Fibroblast of skin of right quadriceps (primary cell): ENCODE data around the gene RHBDD1.
A peak's percentile ranks its signal among the peaks of the same experiment; 100 is the strongest.

Experiments
- DNase-seq: peaks from one replicate; pipeline ENCODE4 v3.0.0-alpha.2; 2013

RHBDD1 gene

DNA sequence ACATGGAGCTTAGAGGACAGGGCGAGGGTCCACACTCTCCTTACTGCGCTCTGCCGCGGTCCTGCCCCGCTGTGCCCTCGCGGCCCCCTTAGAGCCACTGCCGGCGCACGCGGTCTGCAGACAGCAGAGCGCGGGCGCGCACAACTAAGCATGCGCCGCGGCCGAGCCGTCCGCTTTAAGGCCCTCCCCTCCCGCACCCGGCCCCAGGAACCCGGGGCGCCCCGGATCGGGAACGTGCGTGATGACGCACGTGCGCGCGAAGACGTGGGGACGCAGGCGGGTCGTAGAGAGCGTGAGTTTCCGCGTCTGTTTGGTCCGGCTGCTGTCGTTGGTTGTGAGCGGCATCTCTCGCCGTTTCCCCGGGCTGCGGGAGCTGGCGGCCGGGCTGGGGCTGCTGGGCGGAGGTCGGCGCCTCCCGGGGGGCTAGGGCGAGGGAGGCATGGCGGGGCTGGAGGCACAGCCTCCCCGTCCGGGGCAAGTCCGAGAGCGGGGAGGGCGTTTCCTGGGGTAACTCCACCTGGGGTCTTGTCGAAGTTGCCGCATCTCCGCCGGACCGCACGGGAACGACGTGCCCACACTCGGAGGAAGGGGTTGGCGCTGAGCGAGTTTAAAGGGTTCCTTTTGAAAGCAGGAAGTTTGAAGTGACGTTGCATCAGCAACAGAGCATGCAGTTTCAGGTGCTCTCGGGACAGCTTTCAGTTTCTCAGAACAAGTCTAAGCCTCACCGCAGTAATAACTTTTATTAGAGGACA is at the start of gene RHBDD1:
Gene RHBDD1, plus strand, starts transcription at position 259 of the 752 bp plus-strand sequence. CDS start 28,640 bp downstream, outside the sequence.
- DNase-seq, result peak; percentile 97

DNA sequence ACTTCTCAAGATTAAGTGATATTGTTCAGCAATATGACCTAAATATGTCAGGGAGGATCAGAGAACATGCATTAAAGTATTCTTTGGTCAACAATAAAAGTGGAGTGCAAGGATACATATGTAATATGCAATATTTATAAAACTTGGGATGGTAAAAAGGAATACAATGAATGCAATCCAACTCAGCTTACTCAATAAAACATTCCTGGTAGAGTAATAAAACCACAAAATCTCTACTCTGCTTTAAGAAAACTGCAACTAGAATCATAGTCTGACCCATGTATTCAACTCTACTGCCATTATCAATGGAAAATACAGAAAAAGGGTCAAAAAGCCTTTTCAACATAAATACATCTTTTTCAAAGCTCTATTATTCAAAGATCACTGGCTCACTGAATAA is 47.8 kb upstream of the RHBDD1 start:
- DNase-seq, result no peak

DNA sequence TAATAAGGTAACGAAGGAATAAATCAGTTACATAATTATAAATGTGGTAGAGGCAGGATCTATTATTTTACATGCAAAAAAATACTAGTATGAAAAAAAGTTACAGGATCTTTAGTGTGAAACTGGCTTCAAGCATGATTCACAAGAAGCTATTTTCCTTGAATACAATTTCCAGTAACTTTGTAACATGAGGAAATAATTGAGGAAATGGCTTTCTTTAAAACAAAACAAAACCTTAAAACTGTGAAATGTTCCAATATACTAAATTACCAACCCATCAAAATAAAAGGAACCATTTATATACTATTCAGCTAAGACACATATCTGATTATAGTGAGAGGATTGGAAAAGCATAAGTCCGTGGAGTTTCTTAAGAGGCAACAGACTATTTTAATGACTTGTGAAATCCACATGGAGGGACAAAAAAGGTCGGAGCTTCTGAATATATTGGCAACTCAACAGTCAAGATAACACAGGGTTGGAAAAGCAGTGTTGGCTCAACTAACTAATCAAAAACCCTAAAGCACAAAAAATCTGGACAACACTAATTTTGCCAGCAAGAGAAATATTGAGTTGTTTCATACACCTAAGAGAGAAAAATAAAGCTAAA is 46.9 kb upstream of the RHBDD1 start:
- DNase-seq, result no peak

- DNase-seq, result no peak
These were observed 45.8 kb upstream of the RHBDD1 start for GRCh38 chr2:226790011-226790410.

- no peak for DNase-seq
These were observed 45.4 kb upstream of the RHBDD1 start for GRCh38 chr2:226790431-226790830.

DNA sequence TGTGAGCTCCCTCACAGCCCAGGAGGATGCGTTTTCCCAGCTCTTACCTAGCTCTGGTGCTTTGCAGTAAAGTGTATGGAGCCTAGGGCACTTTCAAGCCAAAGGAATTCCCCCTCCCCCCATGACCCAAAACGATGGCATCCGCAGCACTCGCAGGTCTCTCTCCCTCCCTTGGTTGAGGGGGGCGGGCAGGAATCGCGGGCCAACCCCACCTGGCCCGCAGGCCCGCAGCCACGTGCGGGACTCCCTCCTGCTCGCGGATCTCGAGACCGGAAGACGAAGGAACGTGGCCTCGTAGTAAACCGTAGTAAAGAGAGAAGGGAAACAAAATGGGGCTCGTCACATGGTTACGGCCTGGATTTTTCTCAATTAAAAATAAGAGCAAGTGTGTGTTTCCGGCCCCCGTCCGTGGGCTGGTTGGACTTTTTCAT is 44.8 kb upstream of the RHBDD1 start:
- DNase-seq, result peak; percentile 65

GRCh38 chr2:226791487-226792081 is 44.3 kb upstream of the RHBDD1 start:
- peak; percentile 86 for DNase-seq

DNA sequence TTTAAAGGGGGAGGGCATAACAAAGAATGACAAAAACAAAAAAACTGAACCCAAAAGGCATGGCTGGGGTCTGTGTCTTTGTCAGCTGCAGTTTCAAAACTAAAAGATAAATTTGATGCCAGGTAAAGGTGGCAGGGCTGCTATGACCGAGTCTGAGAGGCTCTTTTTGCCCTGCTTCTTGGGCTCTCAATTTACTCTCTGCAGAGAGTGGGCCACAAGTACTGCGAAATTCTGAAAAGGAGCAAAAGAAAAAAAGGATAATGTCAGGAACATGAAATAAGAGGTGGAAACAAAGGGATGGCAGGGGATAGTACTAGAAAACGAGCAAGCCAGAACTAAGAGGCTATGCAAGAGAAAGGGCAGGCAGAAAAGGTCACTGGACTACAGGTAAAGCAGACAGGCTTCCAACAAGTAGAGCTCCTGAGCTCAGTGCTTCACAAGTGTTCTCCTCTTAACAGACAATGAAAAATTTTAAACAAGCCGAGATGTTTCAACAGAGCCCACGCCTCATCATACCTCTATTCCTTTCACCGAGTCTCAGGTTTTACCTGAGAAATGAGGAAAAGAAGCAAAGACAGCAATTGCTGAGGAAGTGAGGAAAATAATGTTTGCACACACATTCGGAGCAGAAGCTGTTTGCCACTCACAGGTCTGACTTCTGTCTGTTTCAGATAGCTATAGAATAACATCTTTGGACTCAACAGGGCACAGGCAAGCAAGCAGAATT is 43.5 kb upstream of the RHBDD1 start:
- DNase-seq, result no peak

DNA sequence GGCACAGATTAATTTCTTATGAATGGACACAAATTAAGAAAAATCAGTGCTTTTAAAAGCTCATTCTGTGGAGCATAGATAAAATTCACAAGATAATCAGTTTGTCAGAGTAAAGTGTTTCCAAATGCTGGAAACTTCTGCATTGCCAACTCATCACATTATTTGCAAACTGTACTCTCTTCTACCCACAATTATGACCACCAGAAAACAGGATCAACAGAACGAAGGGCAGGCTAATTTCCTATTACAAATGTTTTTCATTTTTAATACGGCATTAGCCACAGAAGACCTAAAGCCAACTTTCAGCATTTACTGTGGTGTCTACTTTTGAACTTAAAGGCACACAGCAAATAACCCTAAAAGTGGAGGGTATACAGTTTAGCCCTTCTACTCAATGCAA is 42.2 kb upstream of the RHBDD1 start:
- no peak for DNase-seq

GRCh38 chr2:226794196-226794661 is 41.6 kb upstream of the RHBDD1 start:
- no peak for DNase-seq

DNA sequence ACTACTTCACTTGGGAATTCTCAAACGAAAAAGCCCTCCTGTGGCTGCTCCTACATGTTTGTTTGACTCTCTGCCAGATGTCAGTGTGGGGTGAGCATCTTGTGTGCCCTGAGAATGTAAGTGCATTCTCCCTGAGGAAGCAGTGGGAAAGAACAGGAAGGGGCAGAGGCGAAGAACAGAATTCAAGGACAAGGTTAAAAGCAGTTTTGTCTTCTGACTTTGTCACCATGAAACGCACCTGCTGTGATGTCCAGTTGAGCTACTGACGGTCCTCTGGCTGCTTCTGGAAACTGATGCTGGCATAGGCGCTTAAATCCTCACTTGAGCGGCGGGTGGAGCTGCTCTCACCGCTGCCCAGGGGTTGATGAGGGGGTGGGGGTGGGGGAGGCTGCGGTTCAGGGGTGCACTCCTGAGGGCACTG is 41.1 kb upstream of the RHBDD1 start:
- DNase-seq, result peak; percentile 71

DNA sequence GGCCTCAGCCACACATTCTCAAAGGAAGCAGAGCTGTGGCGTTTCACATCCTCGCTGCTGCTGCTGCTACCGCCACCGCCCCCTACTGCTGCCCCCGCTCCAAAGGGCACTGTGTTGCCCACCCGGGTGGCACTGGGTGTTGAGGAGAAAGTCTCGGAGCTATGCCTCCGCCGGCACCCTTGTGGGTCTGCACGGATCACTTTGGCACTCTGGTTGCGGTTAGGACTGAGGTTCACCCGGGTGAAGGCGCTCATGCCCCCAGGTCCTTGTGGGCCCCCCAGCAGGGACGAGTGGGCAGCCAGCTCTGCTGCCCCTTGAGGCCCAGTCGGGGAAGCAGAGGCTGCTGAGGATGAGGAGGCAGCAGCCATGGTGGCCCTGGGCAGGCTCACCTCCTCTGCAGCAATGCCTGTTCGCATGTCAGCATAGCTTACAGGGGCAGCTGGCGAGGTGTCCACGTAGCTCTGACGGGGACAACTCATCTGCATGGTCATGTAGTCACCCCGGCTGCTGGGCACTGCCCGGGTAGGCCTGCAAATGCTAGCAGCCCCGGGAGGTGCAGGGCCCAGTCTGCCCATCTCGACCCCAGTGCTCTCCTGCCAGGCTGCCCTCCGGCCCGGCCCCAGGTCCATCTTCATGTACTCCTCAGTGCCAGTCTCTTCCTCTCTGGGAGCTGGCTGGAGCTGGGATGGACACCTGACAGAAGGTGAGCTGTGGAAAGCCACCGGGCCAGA is 40.4 kb upstream of the RHBDD1 start:
- DNase-seq, result no peak

DNA sequence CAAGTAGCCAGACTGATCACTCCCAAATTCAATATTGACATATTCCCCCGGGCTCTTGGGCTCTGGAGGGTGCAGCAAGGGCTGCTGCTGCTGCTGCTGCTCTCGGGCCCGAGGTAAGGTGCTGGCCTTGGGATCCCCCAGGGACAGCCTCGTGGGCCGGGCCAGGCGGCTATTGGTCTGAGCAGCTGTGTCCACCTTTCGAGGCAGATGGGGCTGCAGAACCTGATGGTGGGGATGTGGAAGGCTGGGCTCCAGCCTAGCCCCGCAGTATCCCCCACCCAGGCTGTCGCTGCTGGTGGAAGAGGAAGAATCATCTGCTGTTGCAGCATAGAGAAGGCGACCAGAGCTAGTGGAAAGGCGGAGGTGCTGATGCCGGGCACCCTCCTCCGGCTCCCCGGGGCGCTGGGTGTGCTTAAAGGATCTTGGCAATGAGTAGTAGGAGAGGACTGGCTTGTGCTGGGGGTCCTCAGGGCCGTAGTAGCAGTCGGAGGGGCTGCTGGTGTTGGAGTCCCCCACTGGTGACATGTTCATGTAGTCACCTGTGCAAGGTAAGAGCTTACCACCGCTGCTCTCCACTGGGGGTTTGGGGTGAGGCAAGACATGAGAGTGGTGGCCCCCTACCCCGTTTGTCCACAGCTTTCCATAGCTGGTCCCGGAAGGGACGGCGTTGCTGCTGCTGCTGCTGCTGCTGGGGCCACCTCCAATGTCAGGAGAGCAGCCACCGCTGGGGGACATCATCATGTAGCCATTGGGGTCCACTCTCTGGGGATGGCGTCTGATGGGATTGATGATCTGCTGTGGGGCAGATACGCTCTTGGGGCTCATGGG is 39.6 kb upstream of the RHBDD1 start:
- DNase-seq, result no peak

- DNase-seq, result no peak
These were observed 39.0 kb upstream of the RHBDD1 start for GRCh38 chr2:226796840-226797288.

DNA sequence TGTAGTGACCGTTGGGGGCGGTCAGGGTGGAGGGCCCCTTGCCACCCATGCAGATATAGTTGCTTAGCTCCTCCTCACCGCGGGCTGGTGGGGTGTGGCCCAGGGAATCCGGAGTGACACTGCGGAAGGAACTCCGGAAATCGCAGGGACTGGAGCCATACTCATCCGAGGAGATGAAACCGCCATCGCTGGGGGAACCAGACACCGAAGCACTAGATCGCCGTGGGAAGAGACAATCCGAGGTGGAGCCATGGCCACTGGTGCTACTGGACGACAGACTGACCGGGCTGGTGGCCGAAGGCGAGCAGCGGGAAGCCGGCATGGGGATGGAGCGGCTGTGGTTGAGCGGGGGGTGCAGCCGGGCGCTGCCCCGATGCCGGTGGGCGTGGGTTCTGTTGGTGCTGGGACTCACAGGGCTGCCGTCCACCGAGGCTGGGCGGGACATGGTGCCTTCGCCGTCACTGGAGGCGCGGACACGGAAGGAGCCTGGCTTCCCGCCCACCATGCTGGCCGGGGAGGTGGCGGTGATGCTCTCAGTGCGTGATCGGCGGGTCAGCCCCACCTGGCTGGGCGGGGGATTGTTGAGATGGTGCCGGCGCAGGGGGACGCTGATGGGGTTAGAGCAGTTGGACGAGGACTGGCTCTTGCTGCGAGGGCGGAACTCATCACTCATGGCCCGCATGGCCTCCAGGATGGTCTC is 38.4 kb upstream of the RHBDD1 start:
- no peak for DNase-seq

GRCh38 chr2:226797989-226798421 is 37.8 kb upstream of the RHBDD1 start:
- DNase-seq, result no peak

DNA sequence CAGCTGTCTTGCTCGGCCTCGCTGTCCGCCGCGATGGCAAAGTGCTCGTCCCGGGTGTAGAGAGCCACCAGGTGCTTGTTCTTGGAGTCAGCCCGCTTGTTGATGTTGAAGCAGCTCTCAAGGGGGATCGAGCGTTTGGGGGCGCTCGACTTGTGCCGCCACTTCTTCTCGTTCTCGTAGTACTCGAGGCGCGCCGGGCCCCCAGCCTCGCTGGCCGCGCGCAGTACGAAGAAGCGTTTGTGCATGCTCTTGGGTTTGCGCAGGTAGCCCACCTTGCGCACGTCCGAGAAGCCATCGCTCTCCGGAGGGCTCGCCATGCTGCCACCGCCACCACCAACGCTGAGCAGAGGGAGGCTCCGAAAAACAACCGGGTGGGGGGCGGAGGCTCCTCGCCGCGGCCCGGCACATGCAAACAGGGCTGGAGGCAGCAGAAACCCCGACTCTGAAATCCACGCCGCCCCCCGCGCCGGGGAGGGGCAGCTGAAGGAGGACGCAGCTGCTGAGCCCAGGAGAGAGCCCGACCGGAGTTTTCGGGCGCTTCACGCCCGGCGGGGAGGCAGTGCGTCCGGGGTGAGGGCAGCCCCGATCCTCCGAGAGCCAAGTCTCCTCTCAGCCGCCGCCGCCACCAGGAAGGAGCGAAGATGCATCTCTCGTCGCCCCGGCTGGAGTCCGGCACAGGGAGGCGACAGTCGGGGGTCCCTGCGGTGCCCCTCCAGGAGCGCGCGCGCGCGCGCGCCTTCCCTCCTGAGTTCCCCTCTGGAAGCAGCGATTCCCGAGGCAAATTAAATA is 37.2 kb upstream of the RHBDD1 start:
- DNase-seq, result peak; percentile 66

- DNase-seq, result peak; percentile 89
These were observed 36.5 kb upstream of the RHBDD1 start, which contains the start of gene IRS1 for GRCh38 chr2:226799211-226799975. Gene IRS1 (minus strand): TSS chr2:226799820. CDS start chr2:226798738, 1,082 bp downstream.
